ENCODE data around the gene CUX1.

DNA sequence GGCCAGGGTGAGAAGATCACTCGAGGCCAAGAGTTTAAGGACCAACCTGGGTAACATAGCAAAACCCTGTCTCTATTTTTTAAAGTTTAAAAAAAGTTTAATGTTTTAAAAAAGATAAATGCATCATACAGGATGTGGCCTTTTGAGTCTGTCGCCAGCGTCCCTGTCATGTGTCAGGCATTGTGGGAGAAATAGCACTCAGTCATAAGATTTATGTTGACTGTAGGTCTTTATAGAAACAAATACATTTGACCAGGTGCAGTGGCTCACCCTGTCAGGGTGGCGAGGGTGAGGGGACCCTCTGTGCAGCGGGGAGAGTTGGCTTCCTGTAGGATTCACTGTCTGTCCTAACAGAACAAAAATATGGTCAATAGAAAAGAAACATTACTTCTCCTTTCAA lies 405.8 kb downstream of the CUX1 start:
- TF ChIP-seq POLR2A (IDR thresholded peaks at IDR 0.05), result no peak
- TF ChIP-seq, protein P1, sequence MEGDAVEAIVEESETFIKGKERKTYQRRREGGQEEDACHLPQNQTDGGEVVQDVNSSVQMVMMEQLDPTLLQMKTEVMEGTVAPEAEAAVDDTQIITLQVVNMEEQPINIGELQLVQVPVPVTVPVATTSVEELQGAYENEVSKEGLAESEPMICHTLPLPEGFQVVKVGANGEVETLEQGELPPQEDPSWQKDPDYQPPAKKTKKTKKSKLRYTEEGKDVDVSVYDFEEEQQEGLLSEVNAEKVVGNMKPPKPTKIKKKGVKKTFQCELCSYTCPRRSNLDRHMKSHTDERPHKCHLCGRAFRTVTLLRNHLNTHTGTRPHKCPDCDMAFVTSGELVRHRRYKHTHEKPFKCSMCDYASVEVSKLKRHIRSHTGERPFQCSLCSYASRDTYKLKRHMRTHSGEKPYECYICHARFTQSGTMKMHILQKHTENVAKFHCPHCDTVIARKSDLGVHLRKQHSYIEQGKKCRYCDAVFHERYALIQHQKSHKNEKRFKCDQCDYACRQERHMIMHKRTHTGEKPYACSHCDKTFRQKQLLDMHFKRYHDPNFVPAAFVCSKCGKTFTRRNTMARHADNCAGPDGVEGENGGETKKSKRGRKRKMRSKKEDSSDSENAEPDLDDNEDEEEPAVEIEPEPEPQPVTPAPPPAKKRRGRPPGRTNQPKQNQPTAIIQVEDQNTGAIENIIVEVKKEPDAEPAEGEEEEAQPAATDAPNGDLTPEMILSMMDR (IDR thresholded peaks at IDR 0.05), result no peak
